Left lung (tissue), 10 donors: Measurements from ENCODE around the gene MBNL1. TPM values are rescaled to one million over a fixed set of nuclear protein-coding genes. Genes with fewer than 3 reads are reported as not detected.

Source experiments
- ATAC-seq: fragments of 200-7000 bp; cut with Tn5 transposase; one replicate; pipeline ENCODE4 v1.9.1; 2020; ENCODE audit warnings: moderate library complexity
- DNase-seq, 4 donors: peaks; one replicate each; pipeline ENCODE4 v3.0.0-alpha.2; 2013 to 2020
- H3K27ac ChIP-seq, 2 donors: fragments of 200-600 bp; sonication (generic) in 1 of 2; one replicate each; pipeline versions ENCODE4 v1.5.0 to v1.8.0; 2020 to 2021
- H3K27me3 ChIP-seq, 2 donors: fragments of 200-600 bp; sonication (generic) in 1 of 2; one replicate each; pipeline versions ENCODE4 v1.5.0 to v1.8.0; 2020 to 2021
- H3K36me3 ChIP-seq, 2 donors: fragments of 200-600 bp; sonication (generic) in 1 of 2; one replicate each; pipeline versions ENCODE4 v1.5.0 to v1.8.0; 2020 to 2021
- H3K4me1 ChIP-seq, 2 donors: fragments of 200-600 bp; one replicate each; pipeline ENCODE4 v1.8.0; 2021
- H3K4me3 ChIP-seq, 2 donors: fragments of 200-600 bp; sonication (generic) in 1 of 2; one replicate each; pipeline versions ENCODE4 v1.5.0 to v1.8.0; 2020 to 2021; ENCODE audit warnings: mild to moderate bottlenecking in 1 of 2
- H3K9me3 ChIP-seq, 2 donors: fragments of 200-600 bp; sonication (generic) in 1 of 2; one replicate each; pipeline versions ENCODE4 v1.5.0 to v1.8.0; 2020 to 2021
- CTCF ChIP-seq, 2 donors: fragments of 200-600 bp; sonication (generic) in 1 of 2; IDR thresholded peaks; one replicate each; pipeline versions ENCODE4 v1.5.0 to v1.8.0; 2021; ENCODE audit warnings: antibody characterized with exemption in 2 of 2
- intact Hi-C, 2 donors: fragments of 100-400 bp; cut with DNase I; formaldehyde crosslinking; loops; one replicate each; pipeline versions ENCODE4 v1.11.2 to v1.14.2; 2022
- polyA plus RNA-seq, 6 donors: library from polyadenylated mRNA; unstranded; fragments of 120-200 nt; gene quantifications; one replicate each; pipeline ENCODE4 v1.2.1, GENCODE V29; 2013; ENCODE audit not compliant: insufficient read length in 6 of 6
- total RNA-seq, 2 donors: library from RNA; stranded (reverse); fragmentation: NEBNext Ultra II Directional; extraction: Animal tissue kit (Norgen Biotek cat#: 25700); gene quantifications; one replicate each; pipeline ENCODE4 v1.2.1, GENCODE V29; 2021
- donor health status: DM: no; HTN: yes; CAD: no.
- donor health status: DM: no; HTN: no; CAD: no.

The MBNL1 gene
- total and polyA plus RNA-seq, 8 donors: 92.3 to 246 (median 109) TPM

DNA sequence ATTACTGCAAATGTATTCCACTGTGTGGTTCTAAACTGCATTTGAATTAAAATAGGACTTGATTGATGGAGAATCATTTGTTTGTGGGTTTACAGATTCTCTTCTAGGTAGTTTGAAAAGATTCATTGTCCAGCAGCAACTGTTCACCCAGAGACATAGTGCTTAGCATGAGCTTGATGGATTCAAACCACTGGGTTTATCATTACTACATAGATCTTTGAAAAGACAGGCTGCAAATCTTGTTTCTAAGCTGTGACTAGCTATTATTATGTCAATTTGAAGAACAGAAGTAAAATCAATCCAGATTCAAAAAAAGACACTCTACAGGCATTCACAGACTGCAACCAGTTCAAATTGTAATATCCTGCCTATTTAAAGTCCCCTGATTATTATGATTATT, 49.8 kb downstream of the MBNL1 start:
- no peaks in the 10 kb centered on the region for H3K27me3 ChIP-seq
- no peaks in the 10 kb centered on the region for H3K9me3 ChIP-seq
- ATAC-seq (no peak), DNase-seq (no peak)
- intact Hi-C loops: no loop called here
- H3K27ac ChIP-seq: peak overlapping the region; percentile 20 to 37
- H3K4me3 ChIP-seq: no peak overlapping the region
- no peaks in the 10 kb centered on the region for H3K36me3 ChIP-seq
- peaks cover 37 to 79% of the 10 kb centered on the region in 2 donors for H3K4me1 ChIP-seq
- no peak for TF ChIP-seq CTCF (IDR thresholded peaks at IDR 0.05)

- H3K27me3 ChIP-seq: no peaks in the 10 kb centered on the region
- ATAC-seq (no peak), DNase-seq (no peak)
- H3K4me1 ChIP-seq: peaks cover 37 to 87% of the 10 kb centered on the region in 2 donors
- H3K27ac ChIP-seq: peak overlapping the region in 1 of 2 donors; percentile 37
- H3K4me3 ChIP-seq: no peak overlapping the region
- intact Hi-C loops: no loop called here
- no peaks in the 10 kb centered on the region for H3K36me3 ChIP-seq
- no peak for TF ChIP-seq CTCF (IDR thresholded peaks at IDR 0.05)
- H3K9me3 ChIP-seq: no peaks in the 10 kb centered on the region
Measured at GRCh38 chr3:152319256-152319655, 50.5 kb downstream of the MBNL1 start.

- Histone ChIP-seq H3K36me3 (no peaks in the 10 kb centered on the region), H3K4me3 (no peak overlapping the region), H3K9me3 (no peaks in the 10 kb centered on the region), H3K27ac (peak overlapping the region; percentile 22 to 53), H3K27me3 (no peaks in the 10 kb centered on the region), H3K4me1 (peaks cover 37 to 92% of the 10 kb centered on the region in 2 donors)
- ATAC-seq: peak; percentile 8
- peak in 1 of 4 donors; percentile 52 for DNase-seq
- intact Hi-C loops: loop anchor here (10.0 kb wide), 2 partner anchors 45 to 135 kb away; no protein-coding TSS in a partner anchor
- TF ChIP-seq CTCF (IDR thresholded peaks at IDR 0.05): no peak
Measured at GRCh38 chr3:152319831-152320617, 51.3 kb downstream of the MBNL1 start.

- no peak overlapping the region for H3K4me3 ChIP-seq
- peak; percentile 4 for ATAC-seq
- no peaks in the 10 kb centered on the region for H3K27me3 ChIP-seq
- peaks cover 32 to 84% of the 10 kb centered on the region in 2 donors for H3K4me1 ChIP-seq
- H3K27ac ChIP-seq: peak overlapping the region; percentile 22 to 53
- no peak for DNase-seq
- H3K36me3 ChIP-seq: no peaks in the 10 kb centered on the region
- TF ChIP-seq CTCF (IDR thresholded peaks at IDR 0.05): no peak
- intact Hi-C loops: loop anchor here (10.0 kb wide), 2 partner anchors 47 to 137 kb away; no protein-coding TSS in a partner anchor
- no peaks in the 10 kb centered on the region for H3K9me3 ChIP-seq
Measured at GRCh38 chr3:152321200-152321954, 52.6 kb downstream of the MBNL1 start.

GRCh38 chr3:152321955-152322377, 53.2 kb downstream of the MBNL1 start:
- no peak for DNase-seq
- H3K27ac ChIP-seq: peak overlapping the region in 1 of 2 donors; percentile 22
- H3K27me3 ChIP-seq: no peaks in the 10 kb centered on the region
- H3K4me3 ChIP-seq: no peak overlapping the region
- H3K36me3 ChIP-seq: no peaks in the 10 kb centered on the region
- no peaks in the 10 kb centered on the region for H3K9me3 ChIP-seq
- ATAC-seq: no peak
- no peak for TF ChIP-seq CTCF (IDR thresholded peaks at IDR 0.05)
- H3K4me1 ChIP-seq: peaks cover 30 to 81% of the 10 kb centered on the region in 2 donors
- intact Hi-C loops: loop anchor here (10.0 kb wide), 2 partner anchors 47 to 137 kb away; no protein-coding TSS in a partner anchor
